Psoas muscle (tissue), 8 donors: ENCODE measurements around the gene TIGD2. TPM values are rescaled to one million over a fixed set of nuclear protein-coding genes. Genes with fewer than 3 reads are reported as not detected.

Experiments
- ATAC-seq, 4 donors: fragments of 200-7000 bp; cut with Tn5 transposase; one replicate each; pipeline ENCODE4 v1.9.1; 2020; ENCODE audit warnings: moderate library complexity in 3 of 4, mild to moderate bottlenecking in 2 of 4
- DNase-seq, 2 donors: peaks; one replicate each; pipeline ENCODE4 v3.0.0-alpha.2; 2020
- H3K27ac ChIP-seq: fragments of 200-600 bp; one replicate; pipeline ENCODE4 v1.8.0; 2022
- H3K27me3 ChIP-seq, 3 donors: fragments of 200-600 bp in 1 of 3; one replicate each; pipeline versions ENCODE4 v1.6.1 to v1.8.0; 2013 to 2022; ENCODE audit warnings: low read length in 2 of 3, mild to moderate bottlenecking in 2 of 3, moderate library complexity in 1 of 3; ENCODE audit not compliant: insufficient read depth in 3 of 3
- H3K36me3 ChIP-seq, 2 donors: fragments of 200-600 bp in 1 of 2; one replicate each; pipeline versions ENCODE4 v1.6.1 to v1.8.0; 2013 to 2022; ENCODE audit warnings: low read depth in 1 of 2, mild to moderate bottlenecking in 1 of 2, moderate library complexity in 1 of 2; ENCODE audit not compliant: insufficient read depth in 1 of 2
- H3K4me1 ChIP-seq: fragments of 200-600 bp; one replicate; pipeline ENCODE4 v1.8.0; 2022
- H3K4me3 ChIP-seq: fragments of 200-600 bp; one replicate; pipeline ENCODE4 v1.8.0; 2022; ENCODE audit warnings: mild to moderate bottlenecking
- H3K9me3 ChIP-seq: fragments of 200-600 bp; one replicate; pipeline ENCODE4 v1.8.0; 2022
- CTCF ChIP-seq: fragments of 200-600 bp; IDR thresholded peaks from one replicate; pipeline ENCODE4 v1.8.0; 2022; ENCODE audit warnings: antibody characterized with exemption
- WGBS, 3 donors: extraction: QIAGEN DNeasy Blood & Tissue Kit; methylation state at CpG; one replicate each; pipeline versions ENCODE4 v1.1.6 to v1.1.7; 2013; 5-methylcytosine and 5-hydroxymethylcytosine counted together
- intact Hi-C, 2 donors: fragments of 100-400 bp; cut with DNase I; formaldehyde crosslinking; loops; one replicate each; pipeline versions ENCODE4 v1.11.0 to v1.14.2; 2022
- polyA plus RNA-seq, 3 donors: library from polyadenylated mRNA; stranded (reverse); fragments of 200-250 nt; gene quantifications; one replicate each; pipeline ENCODE4 v1.2.3, GENCODE V29; 2013
- total RNA-seq, 4 donors: library from RNA; stranded (reverse); fragmentation: NEBNext Ultra II Directional in 2 of 4; extraction: Animal tissue kit (Norgen Biotek cat#: 25700) in 2 of 4; gene quantifications; one replicate each; pipeline versions ENCODE4 v1.2.1 to v1.2.4, GENCODE V29; 2021 to 2023
- donor health status: healthy with polysubstance abuse.
- donor health status: DM: no; HTN: no; CAD: no; lungs with moderate emphysema.
- donor health status: Bipolar disorder and iron deficiency.
- donor health status: healthy.
- donor health status: DM: yes; HTN: yes; CAD: no.
- donor health status: DM: no; HTN: no; CAD: no.
- donor health status: DM: no; HTN: no; CAD: no.
- donor health status: DM: yes; HTN: yes; CAD: no.

Gene TIGD2
- total and polyA plus RNA-seq, 7 donors = 1.5 to 4.4 (median 2.3) TPM

GRCh38 chr4:89119166-89119565 is 7.8 kb downstream of the TIGD2 start:
- WGBS, 3 donors = 44 to 77% (median 76%) methylated on average over 1 of the region's 1 CpG

GRCh38 chr4:89119836-89120235 is 8.5 kb downstream of the TIGD2 start:
- Histone ChIP-seq H3K36me3 (no peaks in the 10 kb centered on the region), H3K9me3 (no peaks in the 10 kb centered on the region), H3K4me3 (no peak overlapping the region), H3K4me1 (no peaks in the 10 kb centered on the region), H3K27me3 (no peaks in the 10 kb centered on the region), H3K27ac (no peak overlapping the region)
- intact Hi-C loops = loop anchor here in 1 of 2 donors (10.0 kb wide), 1 partner anchor 295 kb away; no protein-coding TSS in a partner anchor
- ATAC-seq = no peak
- TF ChIP-seq CTCF = no peak
- 86 to 96% (median 95%) methylated on average over 3 of the region's 3 CpGs for WGBS, 3 donors
- no peak for DNase-seq

More at GRCh38 chr4:89119166-89119565, 7.8 kb downstream of the TIGD2 start:
- Histone ChIP-seq H3K4me1 (no peaks in the 10 kb centered on the region), H3K9me3 (no peaks in the 10 kb centered on the region), H3K36me3 (no peaks in the 10 kb centered on the region), H3K27ac (no peak overlapping the region), H3K4me3 (no peak overlapping the region), H3K27me3 (no peaks in the 10 kb centered on the region)
- no peak for DNase-seq
- no peak for ATAC-seq
- intact Hi-C loops = loop anchor here in 1 of 2 donors (10.0 kb wide), 1 partner anchor 294 kb away; no protein-coding TSS in a partner anchor
- no peak for TF ChIP-seq CTCF

GRCh38 chr4:89121387-89122068 is 10.2 kb downstream of the TIGD2 start:
- DNase-seq (no peak), ATAC-seq (no peak)
- intact Hi-C loops = no loop called here
- Histone ChIP-seq H3K4me1 (no peaks in the 10 kb centered on the region), H3K4me3 (no peak overlapping the region), H3K27ac (no peak overlapping the region), H3K27me3 (no peaks in the 10 kb centered on the region), H3K9me3 (no peaks in the 10 kb centered on the region), H3K36me3 (no peaks in the 10 kb centered on the region)
- WGBS, 3 donors = 69 to 77% (median 75%) methylated on average over 3 of the region's 3 CpGs
- TF ChIP-seq CTCF = no peak

GRCh38 chr4:89123451-89123851 is 12.1 kb downstream of the TIGD2 start:
- Histone ChIP-seq H3K27ac (no peak overlapping the region), H3K27me3 (no peaks in the 10 kb centered on the region), H3K4me3 (no peak overlapping the region), H3K9me3 (no peaks in the 10 kb centered on the region), H3K36me3 (no peaks in the 10 kb centered on the region), H3K4me1 (no peaks in the 10 kb centered on the region)
- intact Hi-C loops = no loop called here
- ATAC-seq = no peak
- TF ChIP-seq CTCF = no peak
- WGBS, 3 donors = 91 to 93% (median 92%) methylated on average over 5 of the region's 5 CpGs
- DNase-seq = no peak
